MM.1S (cell line): Measurements from ENCODE around the gene CDC14C.

ENCODE experiments used
- DNase-seq: peaks from one replicate; pipeline ENCODE4 v3.0.0-alpha.2; 2015
- H2AFZ ChIP-seq: fragments of 300-600 bp; sonication (generic); 2 replicates; pipeline ENCODE4 v1.6.0; 2016; ENCODE audit warnings: antibody characterized with exemption, low read length
- H3F3A ChIP-seq: fragments of 300-600 bp; sonication (generic); 2 replicates; pipeline ENCODE4 v1.6.1; 2016; ENCODE audit warnings: mild to moderate bottlenecking, antibody characterized with exemption, low read length, moderate library complexity, mixed read lengths; ENCODE audit not compliant: insufficient read depth
- H3K27ac ChIP-seq: fragments of 300-600 bp; sonication (generic); 2 replicates; pipeline ENCODE4 v1.5.1; 2016; ENCODE audit warnings: mild to moderate bottlenecking, low read length
- H3K27me3 ChIP-seq: fragments of 300-600 bp; sonication (generic); replicated peaks from 2 replicates; pipeline ENCODE4 v1.6.0; 2016; ENCODE audit warnings: low read length; ENCODE audit not compliant: insufficient read depth
- H3K36me3 ChIP-seq: fragments of 300-600 bp; sonication (generic); replicated peaks from 2 replicates; pipeline ENCODE4 v1.6.1; 2016; ENCODE audit warnings: mild to moderate bottlenecking, low read length, mixed read lengths; ENCODE audit not compliant: insufficient read depth
- H3K4me1 ChIP-seq: fragments of 300-600 bp; sonication (generic); 2 replicates; pipeline ENCODE4 v1.6.1; 2016; ENCODE audit warnings: low read length, mixed read lengths
- H3K4me2 ChIP-seq: fragments of 300-600 bp; sonication (generic); 2 replicates; pipeline ENCODE4 v1.6.0; 2016; ENCODE audit warnings: low read depth, low read length
- H3K4me3 ChIP-seq: fragments of 300-600 bp; sonication (generic); 2 replicates; pipeline ENCODE4 v1.5.1; 2016; ENCODE audit warnings: low read length, mixed read lengths
- H3K79me2 ChIP-seq: fragments of 300-600 bp; sonication (generic); 2 replicates; pipeline ENCODE4 v1.6.1; 2016; ENCODE audit warnings: mixed run types, low read length, mixed read lengths
- H3K9ac ChIP-seq: fragments of 300-600 bp; sonication (generic); 2 replicates; pipeline ENCODE4 v1.6.1; 2016; ENCODE audit warnings: low read length, mixed read lengths
- H3K9me2 ChIP-seq: fragments of 300-600 bp; sonication (generic); replicated peaks from 2 replicates; pipeline ENCODE4 v1.6.1; 2016; ENCODE audit warnings: mild to moderate bottlenecking, low read length, mixed read lengths; ENCODE audit not compliant: insufficient read depth
- H3K9me3 ChIP-seq: fragments of 300-600 bp; sonication (generic); replicated peaks from 2 replicates; pipeline ENCODE4 v1.6.1; 2016; ENCODE audit warnings: mild to moderate bottlenecking, low read length, mixed read lengths; ENCODE audit not compliant: insufficient read depth
- H4K20me1 ChIP-seq: fragments of 300-600 bp; sonication (generic); 2 replicates; pipeline ENCODE4 v1.6.1; 2016; ENCODE audit warnings: mild to moderate bottlenecking, low read length, moderate library complexity, mixed read lengths; ENCODE audit not compliant: insufficient read depth
- EZH2 ChIP-seq: fragments of 300-600 bp; sonication (generic); optimal IDR thresholded peaks from 2 replicates; pipeline ENCODE3; 2017; ENCODE audit warnings: low read depth, mild to moderate bottlenecking, antibody characterized with exemption, low read length, mixed read lengths
- EZH2phosphoT487 ChIP-seq: fragments of 300-600 bp; sonication (generic); IDR thresholded peaks from 2 replicates; pipeline ENCODE4 v1.6.1; 2018; ENCODE audit warnings: antibody characterized with exemption, low read length
- TF ChIP-seq, protein P1 (sequence below): fragments of 300-600 bp; sonication (generic); IDR thresholded peaks from 2 replicates; pipeline ENCODE4 v1.5.1; 2016; ENCODE audit warnings: antibody characterized with exemption, low read length, mixed read lengths

CDC14C gene

DNA sequence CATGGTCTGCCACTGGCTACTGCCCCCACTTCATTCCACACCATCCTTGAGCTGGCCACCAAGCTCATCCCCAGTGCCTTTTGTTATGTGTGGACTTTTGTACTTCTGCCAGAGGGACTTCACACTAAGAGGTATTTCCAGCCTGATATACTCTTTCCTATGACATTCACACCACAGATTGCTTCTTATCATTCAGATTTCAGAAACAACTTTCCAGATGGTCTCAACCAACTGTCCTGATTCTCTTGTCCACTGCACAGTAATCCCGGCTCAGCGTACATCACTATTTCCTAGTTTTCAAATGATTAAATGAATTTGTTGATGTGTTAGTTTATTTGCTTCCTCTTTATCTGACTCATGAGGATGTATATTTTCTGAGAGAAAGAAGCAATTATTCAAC, 7.1 kb downstream of the CDC14C start:
- no peak overlapping the region for H3K27ac ChIP-seq
- TF ChIP-seq EZH2phosphoT487 (no peak), EZH2 (no peak)
- TF ChIP-seq, protein P1, sequence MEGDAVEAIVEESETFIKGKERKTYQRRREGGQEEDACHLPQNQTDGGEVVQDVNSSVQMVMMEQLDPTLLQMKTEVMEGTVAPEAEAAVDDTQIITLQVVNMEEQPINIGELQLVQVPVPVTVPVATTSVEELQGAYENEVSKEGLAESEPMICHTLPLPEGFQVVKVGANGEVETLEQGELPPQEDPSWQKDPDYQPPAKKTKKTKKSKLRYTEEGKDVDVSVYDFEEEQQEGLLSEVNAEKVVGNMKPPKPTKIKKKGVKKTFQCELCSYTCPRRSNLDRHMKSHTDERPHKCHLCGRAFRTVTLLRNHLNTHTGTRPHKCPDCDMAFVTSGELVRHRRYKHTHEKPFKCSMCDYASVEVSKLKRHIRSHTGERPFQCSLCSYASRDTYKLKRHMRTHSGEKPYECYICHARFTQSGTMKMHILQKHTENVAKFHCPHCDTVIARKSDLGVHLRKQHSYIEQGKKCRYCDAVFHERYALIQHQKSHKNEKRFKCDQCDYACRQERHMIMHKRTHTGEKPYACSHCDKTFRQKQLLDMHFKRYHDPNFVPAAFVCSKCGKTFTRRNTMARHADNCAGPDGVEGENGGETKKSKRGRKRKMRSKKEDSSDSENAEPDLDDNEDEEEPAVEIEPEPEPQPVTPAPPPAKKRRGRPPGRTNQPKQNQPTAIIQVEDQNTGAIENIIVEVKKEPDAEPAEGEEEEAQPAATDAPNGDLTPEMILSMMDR: no peak
- H3K27me3 ChIP-seq: no peaks in the 10 kb centered on the region
- no peak overlapping the region for H3K4me3 ChIP-seq
- H3K36me3 ChIP-seq: no peaks in the 10 kb centered on the region
- H3K9me3 ChIP-seq: no peaks in the 10 kb centered on the region
- H3K9me2 ChIP-seq: no peaks in the 10 kb centered on the region
- H3K79me2 ChIP-seq: no peaks in the 10 kb centered on the region
- H2AFZ ChIP-seq: no peak overlapping the region
- H3F3A ChIP-seq: no peaks in the 10 kb centered on the region
- no peaks in the 10 kb centered on the region for H4K20me1 ChIP-seq
- no peaks in the 10 kb centered on the region for H3K4me1 ChIP-seq
- no peak overlapping the region for H3K9ac ChIP-seq
- no peak overlapping the region for H3K4me2 ChIP-seq
- no peak for DNase-seq

DNA sequence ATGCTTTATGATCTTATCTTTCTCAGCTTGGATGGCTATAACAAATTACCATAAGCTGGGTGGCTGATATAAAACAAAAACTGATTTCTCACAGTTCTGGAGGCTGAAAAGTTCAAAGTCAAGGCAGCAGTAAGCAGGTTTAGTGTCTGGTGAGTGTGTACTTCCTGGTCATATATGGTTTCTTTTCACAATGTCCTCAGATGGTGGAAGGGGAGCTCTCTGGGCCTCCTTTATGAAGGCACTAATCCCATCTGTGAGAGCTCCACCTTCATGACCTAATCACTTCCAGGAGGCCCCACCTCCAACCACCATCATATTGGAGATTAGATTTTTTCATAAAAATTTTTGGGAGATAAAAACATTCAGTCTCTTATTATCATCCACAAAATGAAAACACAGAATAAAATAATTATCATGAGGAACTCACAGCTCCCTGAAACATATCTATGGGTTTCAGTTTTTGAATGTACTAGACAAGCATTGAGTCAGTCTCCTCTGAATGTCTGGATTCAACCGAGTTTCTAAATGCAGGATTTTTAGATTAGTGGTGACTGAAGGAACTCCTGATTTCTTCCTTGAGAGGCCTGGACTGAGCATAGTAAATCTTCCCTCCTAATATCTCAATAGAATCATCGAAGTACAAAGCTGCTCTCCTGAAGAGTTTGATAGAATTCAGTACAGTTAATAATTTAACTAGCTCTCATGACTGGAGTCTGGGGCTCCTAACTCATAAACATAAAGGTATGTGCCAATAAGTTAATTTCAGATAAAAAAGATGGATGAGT, 8.0 kb downstream of the CDC14C start:
- H3K4me3 ChIP-seq: no peak overlapping the region
- H3K36me3 ChIP-seq: no peaks in the 10 kb centered on the region
- no peaks in the 10 kb centered on the region for H3F3A ChIP-seq
- no peak for DNase-seq
- no peak overlapping the region for H3K9ac ChIP-seq
- no peaks in the 10 kb centered on the region for H3K27me3 ChIP-seq
- H3K9me2 ChIP-seq: no peaks in the 10 kb centered on the region
- TF ChIP-seq EZH2: no peak
- TF ChIP-seq EZH2phosphoT487: no peak
- TF ChIP-seq, protein P1: no peak
- H3K9me3 ChIP-seq: no peaks in the 10 kb centered on the region
- no peak overlapping the region for H2AFZ ChIP-seq
- H4K20me1 ChIP-seq: no peaks in the 10 kb centered on the region
- H3K4me1 ChIP-seq: no peaks in the 10 kb centered on the region
- no peak overlapping the region for H3K27ac ChIP-seq
- no peaks in the 10 kb centered on the region for H3K79me2 ChIP-seq
- H3K4me2 ChIP-seq: no peak overlapping the region

DNA sequence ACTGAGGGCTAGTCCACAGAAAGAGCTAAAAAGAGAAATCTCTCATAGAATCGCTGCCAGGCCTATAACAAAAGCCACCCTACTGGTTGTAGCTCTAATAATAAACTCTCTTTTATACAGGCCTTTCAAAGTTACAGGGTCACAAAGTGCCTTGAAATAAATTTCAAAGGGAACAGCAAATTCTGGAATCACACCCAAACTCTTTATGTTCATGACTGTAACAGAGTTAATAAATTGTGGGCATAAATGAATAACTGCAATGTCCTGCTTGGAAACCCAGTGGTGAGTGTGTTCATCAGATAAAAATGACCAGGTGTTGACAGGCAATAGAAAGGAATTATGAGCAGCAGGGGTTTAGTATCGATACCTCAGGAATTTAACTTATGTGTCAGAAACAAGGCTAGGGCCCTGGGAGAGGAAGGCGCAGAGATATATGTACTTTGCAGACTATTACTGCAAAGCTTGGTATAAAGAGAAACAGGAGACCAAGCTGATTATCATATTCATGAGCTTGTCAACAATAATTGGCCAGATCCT, 9.3 kb downstream of the CDC14C start:
- no peaks in the 10 kb centered on the region for H3K4me1 ChIP-seq
- no peak overlapping the region for H3K9ac ChIP-seq
- H3F3A ChIP-seq: no peaks in the 10 kb centered on the region
- no peak for DNase-seq
- no peaks in the 10 kb centered on the region for H3K27me3 ChIP-seq
- no peak overlapping the region for H3K27ac ChIP-seq
- no peaks in the 10 kb centered on the region for H3K9me2 ChIP-seq
- TF ChIP-seq EZH2phosphoT487: no peak
- TF ChIP-seq EZH2: no peak
- TF ChIP-seq, protein P1: no peak
- H3K79me2 ChIP-seq: no peaks in the 10 kb centered on the region
- H3K4me3 ChIP-seq: no peak overlapping the region
- no peak overlapping the region for H3K4me2 ChIP-seq
- H2AFZ ChIP-seq: no peak overlapping the region
- no peaks in the 10 kb centered on the region for H3K36me3 ChIP-seq
- H3K9me3 ChIP-seq: no peaks in the 10 kb centered on the region
- no peaks in the 10 kb centered on the region for H4K20me1 ChIP-seq
